ENCODE measurements around the gene SLC39A5. TPM values are rescaled to one million over a fixed set of nuclear protein-coding genes. Genes with fewer than 3 reads are reported as not detected.

The SLC39A5 gene
- total RNA-seq, 1 experiment from 2014 or later, result not detected

DNA sequence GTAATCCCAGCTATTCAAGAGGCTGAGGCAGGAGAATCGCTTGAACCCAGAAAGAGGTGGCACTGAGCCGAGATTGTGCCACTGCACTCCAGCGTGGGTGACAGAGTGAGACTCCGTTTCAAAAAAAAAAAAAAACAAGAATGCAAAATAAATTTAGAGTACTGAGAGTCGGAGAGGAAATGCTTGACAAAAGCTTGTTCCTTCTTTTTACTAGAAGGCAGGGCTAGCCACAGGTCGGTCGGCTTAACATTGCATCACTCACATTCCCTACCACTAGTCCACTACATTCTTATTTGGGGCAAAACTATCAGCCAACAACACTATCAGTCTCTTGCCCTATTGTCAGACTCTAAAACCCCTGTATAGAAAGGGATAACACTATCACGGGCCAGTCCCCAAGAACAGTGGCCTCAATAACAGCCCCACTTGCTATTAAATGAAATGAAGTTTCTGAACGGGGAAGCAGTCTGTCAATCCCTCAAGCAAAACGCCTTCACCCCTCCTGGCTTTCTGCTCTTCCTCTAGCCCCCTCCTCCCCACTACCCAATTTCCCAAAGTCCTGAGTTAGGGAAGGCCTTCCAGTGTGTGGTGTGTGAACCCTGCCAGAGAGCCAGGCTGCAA, 9.1 kb upstream of the SLC39A5 start:
- Mint-ChIP-seq H3K4me3 (ENCODE audit: unreplicated experiment) (peak overlapping the region; percentile 99), H3K9me3 (ENCODE audit: unreplicated experiment) (no peaks in the 10 kb centered on the region), H3K36me3 (ENCODE audit: insufficient read depth, unreplicated experiment) (peaks cover 12% of the 10 kb centered on the region), H3K4me1 (ENCODE audit: insufficient read depth, unreplicated experiment) (peaks cover 30% of the 10 kb centered on the region), H3K27ac (ENCODE audit: low read depth, unreplicated experiment) (peak overlapping the region; percentile 97), H3K27me3 (ENCODE audit: insufficient read depth, unreplicated experiment) (no peaks in the 10 kb centered on the region)
- intact Hi-C loops (cut with micrococcal nuclease), result loop anchor here (10.0 kb wide), 1 partner anchor 486 kb away; no protein-coding TSS in a partner anchor
- no TSS peak for BruUV-seq (replicated peaks)
- POLR2A ChIA-PET, result interaction anchor here (0.7 to 4.0 kb wide), 27 partner anchors 10 to 505 kb away, joined by 3 to 108 read pairs (median 10); partner anchors contain the start of genes ANKRD52, CNPY2, MYL6 and NACA
- TF ChIP-seq, protein P1, sequence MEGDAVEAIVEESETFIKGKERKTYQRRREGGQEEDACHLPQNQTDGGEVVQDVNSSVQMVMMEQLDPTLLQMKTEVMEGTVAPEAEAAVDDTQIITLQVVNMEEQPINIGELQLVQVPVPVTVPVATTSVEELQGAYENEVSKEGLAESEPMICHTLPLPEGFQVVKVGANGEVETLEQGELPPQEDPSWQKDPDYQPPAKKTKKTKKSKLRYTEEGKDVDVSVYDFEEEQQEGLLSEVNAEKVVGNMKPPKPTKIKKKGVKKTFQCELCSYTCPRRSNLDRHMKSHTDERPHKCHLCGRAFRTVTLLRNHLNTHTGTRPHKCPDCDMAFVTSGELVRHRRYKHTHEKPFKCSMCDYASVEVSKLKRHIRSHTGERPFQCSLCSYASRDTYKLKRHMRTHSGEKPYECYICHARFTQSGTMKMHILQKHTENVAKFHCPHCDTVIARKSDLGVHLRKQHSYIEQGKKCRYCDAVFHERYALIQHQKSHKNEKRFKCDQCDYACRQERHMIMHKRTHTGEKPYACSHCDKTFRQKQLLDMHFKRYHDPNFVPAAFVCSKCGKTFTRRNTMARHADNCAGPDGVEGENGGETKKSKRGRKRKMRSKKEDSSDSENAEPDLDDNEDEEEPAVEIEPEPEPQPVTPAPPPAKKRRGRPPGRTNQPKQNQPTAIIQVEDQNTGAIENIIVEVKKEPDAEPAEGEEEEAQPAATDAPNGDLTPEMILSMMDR (IDR thresholded peaks at IDR 0.05; ENCODE audit: unreplicated experiment), result no peak
- peak; percentile 46 for DNase-seq (ENCODE audit: unreplicated experiment)
- CTCF ChIA-PET, result interaction anchor here (0.6 to 2.9 kb wide), 9 partner anchors 14 to 1253 kb away, joined by 3 to 36 read pairs (median 4); partner anchors contain the start of genes ANKRD52, TIMELESS and ZC3H10

DNA sequence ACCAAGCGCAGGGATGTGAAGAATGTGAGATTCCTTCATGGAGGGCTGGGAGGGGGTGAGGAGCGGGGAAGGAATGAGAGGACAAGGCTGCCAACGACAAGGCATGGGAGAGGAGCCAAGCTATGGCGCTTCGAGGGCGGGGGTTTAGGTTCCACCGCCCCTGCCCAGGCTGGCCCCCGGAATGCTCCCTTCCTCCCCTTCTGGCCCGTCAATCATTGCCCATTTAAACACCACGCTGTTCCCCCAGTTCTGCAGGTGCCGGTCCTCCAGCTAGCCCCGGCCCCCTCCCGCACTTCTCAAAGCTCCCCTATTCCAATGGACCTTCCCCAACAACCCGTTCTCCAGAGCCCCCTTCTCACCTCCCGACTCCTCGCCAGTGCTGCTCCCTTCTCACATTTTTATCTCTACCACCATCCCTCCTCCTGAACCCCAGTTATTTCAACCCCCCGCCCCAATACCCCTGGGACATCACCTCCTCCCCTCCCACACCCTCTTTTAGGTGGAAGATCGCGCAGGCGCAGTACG, 8.6 kb upstream of the SLC39A5 start:
- DNase-seq (ENCODE audit: unreplicated experiment), result peak; percentile 58
- TSS peak; percentile 74 for BruUV-seq (replicated peaks)

DNA sequence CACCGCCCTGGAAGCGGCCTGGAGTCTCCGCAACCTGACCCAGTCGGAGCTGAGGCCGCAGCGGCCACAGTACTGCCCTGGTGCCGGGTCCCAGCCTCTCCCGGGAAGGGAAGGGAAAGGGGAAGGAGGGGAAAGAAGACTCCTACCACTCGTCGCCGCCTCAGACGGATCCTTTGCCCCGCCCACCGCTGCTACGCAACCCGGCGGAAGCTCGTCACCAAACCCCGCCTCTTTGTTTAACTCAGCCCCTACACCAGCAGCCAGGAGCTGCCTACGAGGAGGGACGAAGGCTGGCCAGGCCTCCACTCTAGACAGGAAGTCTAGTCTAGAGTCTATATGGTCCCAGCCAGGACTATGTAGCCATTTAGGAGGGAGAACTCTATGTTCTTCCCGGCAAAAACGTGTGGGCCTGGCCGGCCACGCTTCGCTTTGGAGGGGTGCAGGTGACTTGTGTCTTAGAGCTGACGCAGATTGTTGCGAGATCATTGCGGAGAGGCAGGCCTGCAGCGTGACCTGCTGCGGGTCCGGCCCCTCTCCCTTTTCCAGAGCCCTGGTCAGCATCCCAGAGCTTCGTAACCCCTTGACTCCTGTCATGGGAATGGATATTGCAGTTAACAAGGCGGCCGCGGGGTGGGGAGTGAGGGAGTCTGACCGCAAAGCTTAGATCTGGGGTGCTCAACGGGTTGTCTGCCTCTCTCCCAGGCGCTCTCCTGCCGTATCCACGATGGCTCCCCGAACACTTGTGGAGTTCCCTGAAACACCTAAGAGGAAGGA, 7.9 kb upstream of the SLC39A5 start, which contains the start of gene RNF41:
RNF41 (minus strand) TSS at position 166 of the 774 bp plus-strand sequence. CDS start 7,875 bp downstream, outside the sequence.
- intact Hi-C loops (cut with micrococcal nuclease), result loop anchor here (10.0 kb wide), 1 partner anchor 487 kb away; no protein-coding TSS in a partner anchor
- TF ChIP-seq, protein P1 (IDR thresholded peaks at IDR 0.05; ENCODE audit: unreplicated experiment), result peak; percentile 10
- POLR2A ChIA-PET, result interaction anchor here (0.6 to 4.0 kb wide), 46 partner anchors 9 to 503 kb away, joined by 3 to 108 read pairs (median 6); partner anchors contain the start of genes ANKRD52, ATP5F1B, CNPY2 and ESYT1
- H3K9me3 Mint-ChIP-seq (ENCODE audit: unreplicated experiment), result no peaks in the 10 kb centered on the region
- peak within 1 kb of the TSS; percentile 99 for H3K4me3 Mint-ChIP-seq (ENCODE audit: unreplicated experiment)
- H3K27ac Mint-ChIP-seq (ENCODE audit: low read depth, unreplicated experiment), result peak within 1 kb of the TSS; percentile 97
- BruUV-seq (replicated peaks), result TSS peak; percentile 73
- peak; percentile 97 for DNase-seq (ENCODE audit: unreplicated experiment)
- CTCF ChIA-PET, result interaction anchor here (0.5 to 2.9 kb wide), 25 partner anchors 11 to 1920 kb away, joined by 3 to 36 read pairs (median 5); partner anchors contain the start of genes ANKRD52, IL23A, SMARCC2 and TIMELESS
- H3K27me3 Mint-ChIP-seq (ENCODE audit: insufficient read depth, unreplicated experiment), result no peaks in the 10 kb centered on the region
- peaks cover 13% of the 10 kb centered on the region for H3K36me3 Mint-ChIP-seq (ENCODE audit: insufficient read depth, unreplicated experiment)
- peaks cover 24% of the 10 kb centered on the region for H3K4me1 Mint-ChIP-seq (ENCODE audit: insufficient read depth, unreplicated experiment)

More for the DNA sequence above, 8.6 kb upstream of the SLC39A5 start:
- ChIA-PET POLR2A (interaction anchor here (0.6 to 4.0 kb wide), 38 partner anchors 10 to 504 kb away, joined by 3 to 108 read pairs (median 8); partner anchors contain the start of genes ANKRD52, ATP5F1B, CNPY2 and ESYT1), CTCF (interaction anchor here (0.6 to 2.9 kb wide), 17 partner anchors 12 to 1253 kb away, joined by 3 to 36 read pairs (median 6); partner anchors contain the start of genes ANKRD52, SMARCC2, TIMELESS and ZC3H10)
- Mint-ChIP-seq H3K27ac (ENCODE audit: low read depth, unreplicated experiment) (peak overlapping the region; percentile 97), H3K36me3 (ENCODE audit: insufficient read depth, unreplicated experiment) (peaks cover 13% of the 10 kb centered on the region), H3K4me1 (ENCODE audit: insufficient read depth, unreplicated experiment) (peaks cover 30% of the 10 kb centered on the region), H3K27me3 (ENCODE audit: insufficient read depth, unreplicated experiment) (no peaks in the 10 kb centered on the region), H3K4me3 (ENCODE audit: unreplicated experiment) (peak overlapping the region; percentile 99), H3K9me3 (ENCODE audit: unreplicated experiment) (no peaks in the 10 kb centered on the region)
- intact Hi-C loops (cut with micrococcal nuclease), result loop anchor here (10.0 kb wide), 1 partner anchor 486 kb away; no protein-coding TSS in a partner anchor
- TF ChIP-seq, protein P1 (IDR thresholded peaks at IDR 0.05; ENCODE audit: unreplicated experiment), result no peak

Data from MCF 10A (cell line).